Stomach (tissue), 4 donors: ENCODE measurements around the gene RARRES2.

Source experiments
- EP300 ChIP-seq: sonication (generic); formaldehyde crosslinking; IDR thresholded peaks from one replicate; pipeline ENCODE4 v1.6.1; 2017; ENCODE audit warnings: antibody characterized with exemption
- TF ChIP-seq, protein P1 (sequence below), 7 experiments: fragments of 450-650 bp in 4 of 7; fragments of 200-600 bp in 3 of 7; sonication (generic) in 3 of 7; IDR thresholded peaks; one replicate each; pipeline ENCODE4 v1.5.1; 2016 to 2019; ENCODE audit warnings: antibody characterized with exemption in 7 of 7, control low read depth in 2 of 7, mild to moderate bottlenecking in 1 of 7

- TF ChIP-seq, protein P1, sequence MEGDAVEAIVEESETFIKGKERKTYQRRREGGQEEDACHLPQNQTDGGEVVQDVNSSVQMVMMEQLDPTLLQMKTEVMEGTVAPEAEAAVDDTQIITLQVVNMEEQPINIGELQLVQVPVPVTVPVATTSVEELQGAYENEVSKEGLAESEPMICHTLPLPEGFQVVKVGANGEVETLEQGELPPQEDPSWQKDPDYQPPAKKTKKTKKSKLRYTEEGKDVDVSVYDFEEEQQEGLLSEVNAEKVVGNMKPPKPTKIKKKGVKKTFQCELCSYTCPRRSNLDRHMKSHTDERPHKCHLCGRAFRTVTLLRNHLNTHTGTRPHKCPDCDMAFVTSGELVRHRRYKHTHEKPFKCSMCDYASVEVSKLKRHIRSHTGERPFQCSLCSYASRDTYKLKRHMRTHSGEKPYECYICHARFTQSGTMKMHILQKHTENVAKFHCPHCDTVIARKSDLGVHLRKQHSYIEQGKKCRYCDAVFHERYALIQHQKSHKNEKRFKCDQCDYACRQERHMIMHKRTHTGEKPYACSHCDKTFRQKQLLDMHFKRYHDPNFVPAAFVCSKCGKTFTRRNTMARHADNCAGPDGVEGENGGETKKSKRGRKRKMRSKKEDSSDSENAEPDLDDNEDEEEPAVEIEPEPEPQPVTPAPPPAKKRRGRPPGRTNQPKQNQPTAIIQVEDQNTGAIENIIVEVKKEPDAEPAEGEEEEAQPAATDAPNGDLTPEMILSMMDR (IDR thresholded peaks at IDR 0.05), result no peak
- no peak for TF ChIP-seq EP300
These were observed 19.2 kb downstream of the RARRES2 start for GRCh38 chr7:150322114-150322832.
